Epithelial cell of esophagus (primary cell): ENCODE results near the gene STX18.
A peak's percentile ranks its signal among the peaks of the same experiment; 100 is the strongest.

ENCODE experiments used
- DNase-seq: peaks from one replicate; pipeline ENCODE4 v3.0.0; 2010; ENCODE audit warnings: low read depth
- H3K4me3 ChIP-seq: 2 replicates; pipeline ENCODE4 v1.5.1; 2011; ENCODE audit warnings: mild to moderate bottlenecking, low read length, control low read depth
- CTCF ChIP-seq: IDR thresholded peaks from 2 replicates; pipeline ENCODE4 v1.5.1; 2011; ENCODE audit warnings: low read depth, mild to moderate bottlenecking, low read length, control low read depth, inconsistent platforms; ENCODE audit not compliant: insufficient read depth; ENCODE audit errors: missing control alignments

Gene STX18

GRCh38 chr4:4457803-4458553 lies 83.9 kb downstream of the STX18 start:
- no peak overlapping the region for H3K4me3 ChIP-seq
- no peak for TF ChIP-seq CTCF
- peak; percentile 8 for DNase-seq

- no peak for DNase-seq
- H3K4me3 ChIP-seq, result no peak overlapping the region
- no peak for TF ChIP-seq CTCF
These were observed 84.9 kb downstream of the STX18 start for GRCh38 chr4:4456816-4457578.

GRCh38 chr4:4456351-4456750 lies 85.5 kb downstream of the STX18 start:
- DNase-seq, result peak; percentile 70
- no peak overlapping the region for H3K4me3 ChIP-seq
- TF ChIP-seq CTCF, result no peak

- no peak for DNase-seq
- no peak overlapping the region for H3K4me3 ChIP-seq
- TF ChIP-seq CTCF, result no peak
These were observed 86.5 kb downstream of the STX18 start for GRCh38 chr4:4455210-4455865.

- no peak for DNase-seq
- no peak for TF ChIP-seq CTCF
- no peak overlapping the region for H3K4me3 ChIP-seq
These were observed 95.4 kb downstream of the STX18 start for GRCh38 chr4:4446434-4446833.

GRCh38 chr4:4443821-4444220 lies 98.0 kb downstream of the STX18 start:
- no peak for TF ChIP-seq CTCF
- DNase-seq, result no peak
- no peak overlapping the region for H3K4me3 ChIP-seq
